Osteocyte (in vitro differentiated cells): ENCODE data around the gene ASTN2. TPM values are rescaled to one million over a fixed set of nuclear protein-coding genes. Genes with fewer than 3 reads are reported as not detected.

Experiments used
- DNase-seq: peaks from one replicate; pipeline ENCODE4 v3.0.0; 2021; ENCODE audit warnings: mixed read lengths; ENCODE audit not compliant: unreplicated experiment; ENCODE audit errors: extremely low spot score
- H3K27ac Mint-ChIP-seq: one replicate; pipeline ENCODE4 v1.8.0; 2021; ENCODE audit warnings: mild to moderate bottlenecking, mixed read lengths; ENCODE audit not compliant: unreplicated experiment
- H3K27me3 Mint-ChIP-seq: one replicate; pipeline ENCODE4 v1.8.0; 2021; ENCODE audit warnings: mixed read lengths; ENCODE audit not compliant: unreplicated experiment
- H3K36me3 Mint-ChIP-seq: one replicate; pipeline ENCODE4 v1.8.0; 2021; ENCODE audit warnings: mixed read lengths; ENCODE audit not compliant: unreplicated experiment
- H3K4me1 Mint-ChIP-seq: one replicate; pipeline ENCODE4 v1.8.0; 2021; ENCODE audit warnings: mixed read lengths; ENCODE audit not compliant: unreplicated experiment
- H3K4me3 Mint-ChIP-seq: one replicate; pipeline ENCODE4 v1.8.0; 2021; ENCODE audit warnings: mild to moderate bottlenecking, moderate library complexity, mixed read lengths; ENCODE audit not compliant: unreplicated experiment
- H3K9me3 Mint-ChIP-seq: one replicate; pipeline ENCODE4 v1.8.0; 2021; ENCODE audit warnings: mixed read lengths; ENCODE audit not compliant: unreplicated experiment
- CTCF ChIP-seq: fragments of 200-600 bp; sonication (generic); IDR thresholded peaks from 2 replicates; pipeline ENCODE4 v1.5.0; 2021; ENCODE audit warnings: antibody characterized with exemption, mild to moderate bottlenecking, moderate library complexity
- total RNA-seq: library from RNA; stranded (reverse); gene quantifications from 2 replicates; pipeline ENCODE4 v1.2.1, GENCODE V29; 2021

ASTN2 gene
- total RNA-seq, 1 donor from 2014 or later = 2.3 TPM

GRCh38 chr9:116425244-116425643 is 989.6 kb downstream of the ASTN2 start:
- H3K4me1 Mint-ChIP-seq = no peaks in the 10 kb centered on the region
- no peak for TF ChIP-seq CTCF
- H3K4me3 Mint-ChIP-seq = no peak overlapping the region
- H3K27me3 Mint-ChIP-seq = no peaks in the 10 kb centered on the region
- H3K9me3 Mint-ChIP-seq = no peaks in the 10 kb centered on the region
- H3K27ac Mint-ChIP-seq = no peak overlapping the region
- H3K36me3 Mint-ChIP-seq = no peaks in the 10 kb centered on the region
- no peak for DNase-seq

GRCh38 chr9:116423149-116423548 is 991.7 kb downstream of the ASTN2 start:
- H3K27me3 Mint-ChIP-seq = no peaks in the 10 kb centered on the region
- H3K4me1 Mint-ChIP-seq = no peaks in the 10 kb centered on the region
- no peaks in the 10 kb centered on the region for H3K9me3 Mint-ChIP-seq
- H3K4me3 Mint-ChIP-seq = no peak overlapping the region
- peaks cover 3% of the 10 kb centered on the region for H3K36me3 Mint-ChIP-seq
- no peak for DNase-seq
- no peak overlapping the region for H3K27ac Mint-ChIP-seq
- TF ChIP-seq CTCF = no peak

- no peaks in the 10 kb centered on the region for H3K9me3 Mint-ChIP-seq
- H3K27me3 Mint-ChIP-seq = no peaks in the 10 kb centered on the region
These were observed 992.5 kb downstream of the ASTN2 start for GRCh38 chr9:116422119-116422979.

GRCh38 chr9:116420993-116421538 is 993.8 kb downstream of the ASTN2 start:
- DNase-seq = no peak
- Mint-ChIP-seq H3K27ac (no peak overlapping the region), H3K27me3 (no peaks in the 10 kb centered on the region), H3K4me3 (no peak overlapping the region), H3K36me3 (peaks cover 3% of the 10 kb centered on the region), H3K4me1 (no peaks in the 10 kb centered on the region), H3K9me3 (no peaks in the 10 kb centered on the region)
- no peak for TF ChIP-seq CTCF

More at GRCh38 chr9:116422119-116422979, 992.5 kb downstream of the ASTN2 start:
- Mint-ChIP-seq H3K4me3 (no peak overlapping the region), H3K4me1 (no peaks in the 10 kb centered on the region), H3K27ac (no peak overlapping the region), H3K36me3 (peaks cover 3% of the 10 kb centered on the region)
- DNase-seq = no peak
- no peak for TF ChIP-seq CTCF

GRCh38 chr9:116419181-116419580 is 995.7 kb downstream of the ASTN2 start:
- no peaks in the 10 kb centered on the region for H3K27me3 Mint-ChIP-seq

More at GRCh38 chr9:116419181-116419580, 995.7 kb downstream of the ASTN2 start:
- Mint-ChIP-seq H3K4me1 (no peaks in the 10 kb centered on the region), H3K36me3 (peaks cover 3% of the 10 kb centered on the region), H3K9me3 (no peaks in the 10 kb centered on the region), H3K4me3 (no peak overlapping the region), H3K27ac (no peak overlapping the region)
- DNase-seq = no peak
- no peak for TF ChIP-seq CTCF
